ENCODE data around the gene FAM83D. TPM values are rescaled to one million over a fixed set of nuclear protein-coding genes. Genes with fewer than 3 reads are reported as not detected.
"Not testable (repeated sequence)": the region's sequence is repeated elsewhere in the genome, so short reads cannot be mapped to it uniquely, and the experiment has no call there.

Gene FAM83D
- total RNA-seq, 4 donors from 2014 or later, result 3.9 to 15.8 (median 11.6) TPM

DNA sequence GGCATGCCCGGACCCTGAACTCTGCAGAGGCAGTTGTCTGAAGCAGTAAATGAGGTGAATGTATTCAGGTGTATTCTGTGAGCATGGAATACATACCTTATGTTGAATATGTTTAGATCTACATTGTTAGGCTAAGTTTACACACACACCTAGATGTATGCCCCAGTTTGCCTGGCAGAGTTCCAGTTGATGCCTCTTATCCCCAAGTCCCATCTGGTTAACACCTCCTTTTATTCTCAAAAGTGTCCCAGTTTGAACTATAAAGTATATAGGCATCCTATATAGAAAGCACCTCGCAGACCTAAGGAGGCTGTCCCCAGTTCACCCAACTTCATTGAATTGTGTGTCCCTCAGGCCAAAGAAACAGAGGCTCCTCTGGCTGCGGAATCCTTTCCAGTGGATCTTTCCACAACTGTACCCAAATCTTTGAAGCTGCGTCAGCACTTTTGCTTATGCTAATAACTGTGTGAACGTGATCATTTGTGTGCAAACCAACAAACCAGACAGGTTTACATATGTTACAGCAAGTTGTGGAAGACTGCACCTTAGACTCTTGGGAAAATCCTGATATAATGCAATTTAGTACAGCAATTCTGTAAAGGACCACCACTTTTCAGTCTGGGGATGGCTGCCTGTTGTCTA is 31.1 kb downstream of the FAM83D start:
- WGBS, result 93% methylated on average over 5 of the region's 5 CpGs

DNA sequence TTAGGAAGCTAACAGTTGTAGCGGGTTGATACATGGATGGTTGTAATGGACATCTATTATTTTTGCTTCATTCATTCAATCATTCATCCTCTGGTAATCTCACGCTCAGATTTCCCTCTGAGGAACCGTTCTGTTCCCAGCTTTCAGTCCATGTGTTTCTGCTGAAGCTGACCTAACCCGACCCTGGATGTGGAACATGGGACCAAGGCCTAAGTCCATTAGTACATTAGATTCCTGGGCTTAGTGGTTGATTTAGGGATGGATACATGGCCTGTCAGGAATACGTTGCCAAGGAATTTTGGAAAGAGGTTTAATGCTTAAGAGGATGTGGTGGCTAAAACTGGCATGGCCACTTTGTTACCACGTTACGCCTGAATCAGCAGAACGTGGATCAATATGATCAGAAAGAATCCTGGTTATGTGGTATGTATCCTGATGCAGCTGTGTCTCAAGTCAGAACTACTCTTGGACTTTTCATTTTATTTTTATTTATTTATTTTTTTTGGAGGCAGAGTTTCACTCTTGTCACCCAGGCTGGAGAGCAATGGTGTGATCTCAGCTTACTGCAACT is 31.8 kb downstream of the FAM83D start:
- H3K4me1 ChIP-seq, result peaks cover 10% of the 10 kb centered on the region
- no peak for DNase-seq (ENCODE audit: low spot score in 2 of 2)
- TF ChIP-seq CTCF (IDR thresholded peaks at IDR 0.05) (no peak), POLR2A (IDR thresholded peaks at IDR 0.05) (no peak), POLR2AphosphoS5 (IDR thresholded peaks at IDR 0.05) (no peak), EP300 (IDR thresholded peaks at IDR 0.05) (no peak)
- no peaks in the 10 kb centered on the region for H3K36me3 ChIP-seq
- 88% methylated on average over 8 of the region's 8 CpGs for WGBS
- H3K27ac ChIP-seq, result no peak overlapping the region
- no peak overlapping the region for H3K4me3 ChIP-seq
- no peaks in the 10 kb centered on the region for H3K27me3 ChIP-seq
- no peaks in the 10 kb centered on the region for H3K9me3 ChIP-seq

More for the DNA sequence above, 31.1 kb downstream of the FAM83D start:
- no peaks in the 10 kb centered on the region for H3K9me3 ChIP-seq
- TF ChIP-seq POLR2A (IDR thresholded peaks at IDR 0.05) (no peak), POLR2AphosphoS5 (IDR thresholded peaks at IDR 0.05) (no peak), EP300 (IDR thresholded peaks at IDR 0.05) (no peak), CTCF (IDR thresholded peaks at IDR 0.05) (no peak)
- H3K27me3 ChIP-seq, result no peaks in the 10 kb centered on the region
- peaks cover 5% of the 10 kb centered on the region for H3K4me1 ChIP-seq
- no peaks in the 10 kb centered on the region for H3K36me3 ChIP-seq
- H3K4me3 ChIP-seq, result no peak overlapping the region
- DNase-seq (ENCODE audit: low spot score in 2 of 2), result no peak
- H3K27ac ChIP-seq, result no peak overlapping the region

DNA sequence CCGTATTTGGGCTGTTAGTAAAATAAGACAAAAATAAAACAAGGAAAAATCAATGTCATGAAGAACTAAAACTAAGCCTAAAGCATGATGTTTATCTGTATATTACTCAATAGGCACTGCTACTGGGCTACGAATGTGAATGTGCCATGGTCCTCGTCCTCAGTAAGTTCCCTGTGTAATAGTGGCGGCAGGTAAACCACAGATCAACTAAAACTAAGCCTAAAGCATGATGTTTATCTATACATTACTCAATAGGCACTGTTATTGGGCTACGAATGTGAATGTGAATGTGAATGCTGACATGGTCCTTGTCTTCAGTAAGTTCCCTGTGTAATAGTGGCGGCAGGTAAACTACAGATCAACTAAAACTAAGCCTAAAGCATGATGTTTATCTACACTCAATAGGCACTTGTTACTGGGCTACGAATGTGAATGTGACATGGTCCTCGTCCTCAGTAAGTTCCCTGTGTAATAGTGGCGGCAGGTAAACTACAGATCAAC is 34.0 kb downstream of the FAM83D start:
- WGBS, result 88% methylated on average over 9 of the region's 9 CpGs
- not testable (repeated sequence) for H3K4me3 ChIP-seq; DNase-seq (ENCODE audit: low spot score in 2 of 2); H3K27me3 ChIP-seq; H3K27ac ChIP-seq; H3K36me3 ChIP-seq; H3K9me3 ChIP-seq
- peaks cover 15% of the 10 kb centered on the region for H3K4me1 ChIP-seq

- TF ChIP-seq CTCF (IDR thresholded peaks at IDR 0.05) (no peak), EP300 (IDR thresholded peaks at IDR 0.05) (no peak), POLR2A (IDR thresholded peaks at IDR 0.05) (no peak), POLR2AphosphoS5 (IDR thresholded peaks at IDR 0.05) (no peak)
- Histone ChIP-seq H3K4me1 (peaks cover 15% of the 10 kb centered on the region), H3K4me3 (peak overlapping the region; percentile 85), H3K9me3 (no peaks in the 10 kb centered on the region), H3K27ac (peak overlapping the region; percentile 90), H3K27me3 (no peaks in the 10 kb centered on the region), H3K36me3 (no peaks in the 10 kb centered on the region)
- 10% methylated on average over 16 of the region's 16 CpGs for WGBS
- DNase-seq (ENCODE audit: low spot score in 2 of 2), result no peak
Measured at GRCh38 chr20:38961530-38962043, 35.4 kb downstream of the FAM83D start.

DNA sequence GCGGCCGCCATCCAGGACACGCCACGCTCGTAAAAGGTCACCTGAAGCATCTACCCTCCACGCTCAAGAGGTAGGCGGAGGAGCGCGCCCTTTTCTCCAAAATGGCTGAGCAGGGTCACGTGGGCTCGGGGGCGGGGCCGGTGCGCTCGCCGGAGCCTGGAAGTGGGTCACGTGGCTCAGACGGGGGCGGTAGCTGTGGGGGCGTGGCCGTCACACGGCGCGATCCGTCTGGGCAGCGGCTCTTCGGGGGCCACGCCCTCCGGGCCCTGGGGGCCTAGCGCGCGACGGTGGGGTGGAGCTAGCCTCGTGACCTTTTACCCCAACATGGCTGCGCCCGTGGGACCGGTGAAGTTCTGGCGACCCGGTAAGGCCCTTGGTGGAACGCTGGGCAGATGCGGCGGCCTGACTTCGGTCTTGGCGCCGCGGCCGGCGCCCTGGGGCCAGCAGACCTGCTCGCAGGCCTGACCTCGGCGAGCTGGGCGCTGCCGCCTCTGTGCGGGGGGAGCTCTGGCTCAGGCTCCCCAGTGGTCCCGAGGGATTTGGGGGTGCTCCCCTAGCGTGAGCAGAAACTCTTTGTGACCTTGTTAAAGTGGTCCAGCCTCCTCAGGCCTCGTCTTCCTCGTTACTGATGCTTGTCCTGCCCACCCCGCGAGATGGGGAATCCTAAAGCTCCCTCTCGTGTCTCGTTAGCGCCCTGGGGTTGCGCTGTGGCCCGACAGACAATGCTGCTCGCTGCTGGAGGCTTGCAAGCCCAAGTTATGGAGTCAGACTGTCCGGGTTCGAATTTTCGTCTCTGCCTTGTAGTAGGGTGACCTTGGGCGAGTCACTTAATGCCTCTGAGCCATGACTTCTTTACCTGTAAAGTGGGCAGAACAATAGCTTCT is 36.1 kb downstream of the FAM83D start, which contains the start of gene DHX35:
Gene DHX35, plus strand, starts transcription at position 301 of the 884 bp plus-strand sequence. Its CDS starts 24 bp downstream, at position 325.
- H3K4me1 ChIP-seq, result peaks cover 15% of the 10 kb centered on the region
- H3K9me3 ChIP-seq, result no peaks in the 10 kb centered on the region
- H3K36me3 ChIP-seq, result no peaks in the 10 kb centered on the region
- under 1% methylated on average over 13 of the region's 70 CpGs for WGBS
- TF ChIP-seq CTCF (IDR thresholded peaks at IDR 0.05) (peak in 1 of 2 donors; percentile 17), POLR2A (IDR thresholded peaks at IDR 0.05) (no peak)
- peak within 1 kb of the TSS; percentile 90 for H3K27ac ChIP-seq
- H3K4me3 ChIP-seq, result peak within 1 kb of the TSS; percentile 85
- H3K27me3 ChIP-seq, result no peaks in the 10 kb centered on the region
- peak; percentile 98 for DNase-seq (ENCODE audit: low spot score in 2 of 2)
